K562 (cell line): Measurements from ENCODE around the gene SLC36A2.

Experiments used
- ATF6 ChIP-seq: sonication (generic); formaldehyde crosslinking; IDR thresholded peaks from 2 replicates; pipeline ENCODE4 v1.4.0; 2020; ENCODE audit warnings: mild to moderate bottlenecking, missing genetic modification reagents
- E2F5 ChIP-seq: sonication (generic); formaldehyde crosslinking; IDR thresholded peaks from 2 replicates; pipeline ENCODE4 v1.8.0; 2022; ENCODE audit warnings: mild to moderate bottlenecking, missing genetic modification reagents
- TAF7 ChIP-seq: fragments of 450-650 bp; IDR thresholded peaks from 2 replicates; pipeline ENCODE4 v1.6.1; 2016; ENCODE audit warnings: missing genetic modification characterization, missing compliant biosample characterization
- ZBTB17 ChIP-seq: fragments of 450-650 bp; formaldehyde crosslinking; IDR thresholded peaks from 2 replicates; pipeline ENCODE4 v1.4.0; 2020; ENCODE audit warnings: mild to moderate bottlenecking
- ZNF274 ChIP-seq: IDR thresholded peaks from 2 replicates; pipeline ENCODE4 v1.6.1; 2011; ENCODE audit warnings: low read depth, mild to moderate bottlenecking, low read length, moderate library complexity, borderline replicate concordance
- TF ChIP-seq, protein P1 (sequence below): sonication (generic); formaldehyde crosslinking; IDR thresholded peaks from 2 replicates; pipeline ENCODE4 v1.9.0; 2022; ENCODE audit warnings: mild to moderate bottlenecking, missing genetic modification reagents

- TF ChIP-seq ZBTB17 (no peak), ZNF274 (no peak), TAF7 (tag) (no peak), E2F5 (CRISPR knock-in tag) (no peak), ATF6 (CRISPR knock-in tag) (no peak)
- TF ChIP-seq, protein P1, sequence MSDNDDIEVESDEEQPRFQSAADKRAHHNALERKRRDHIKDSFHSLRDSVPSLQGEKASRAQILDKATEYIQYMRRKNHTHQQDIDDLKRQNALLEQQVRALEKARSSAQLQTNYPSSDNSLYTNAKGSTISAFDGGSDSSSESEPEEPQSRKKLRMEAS (CRISPR knock-in tag): no peak
Observed at GRCh38 chr5:151328734-151329133, 18.6 kb downstream of the SLC36A2 start.
